ENCODE data around the gene CADPS2.

Gene CADPS2

GRCh38 chr7:122273117-122273516, 613.1 kb downstream of the CADPS2 start:
- DNase-seq (ENCODE audit: low read depth), result no peak

GRCh38 chr7:122269241-122269640, 617.0 kb downstream of the CADPS2 start:
- DNase-seq (ENCODE audit: low read depth), result no peak

All from stimulated activated CD8-positive, alpha-beta memory T cell treated with anti-CD3 and anti-CD28 coated beads, Interleukin-12 subunit alpha, Interleukin-12 subunit beta, amount 100 ng/mL, for 1 hour (primary cell).